ENCODE data around the gene TAGLN2. TPM values are rescaled to one million over a fixed set of nuclear protein-coding genes. Genes with fewer than 3 reads are reported as not detected.
A peak's percentile ranks its signal among the peaks of the same experiment; 100 is the strongest.

TAGLN2 gene
- polyA plus RNA-seq, 2 of the 4 experiments (the other 2 are of a cell fraction): 536 to 811 TPM

DNA sequence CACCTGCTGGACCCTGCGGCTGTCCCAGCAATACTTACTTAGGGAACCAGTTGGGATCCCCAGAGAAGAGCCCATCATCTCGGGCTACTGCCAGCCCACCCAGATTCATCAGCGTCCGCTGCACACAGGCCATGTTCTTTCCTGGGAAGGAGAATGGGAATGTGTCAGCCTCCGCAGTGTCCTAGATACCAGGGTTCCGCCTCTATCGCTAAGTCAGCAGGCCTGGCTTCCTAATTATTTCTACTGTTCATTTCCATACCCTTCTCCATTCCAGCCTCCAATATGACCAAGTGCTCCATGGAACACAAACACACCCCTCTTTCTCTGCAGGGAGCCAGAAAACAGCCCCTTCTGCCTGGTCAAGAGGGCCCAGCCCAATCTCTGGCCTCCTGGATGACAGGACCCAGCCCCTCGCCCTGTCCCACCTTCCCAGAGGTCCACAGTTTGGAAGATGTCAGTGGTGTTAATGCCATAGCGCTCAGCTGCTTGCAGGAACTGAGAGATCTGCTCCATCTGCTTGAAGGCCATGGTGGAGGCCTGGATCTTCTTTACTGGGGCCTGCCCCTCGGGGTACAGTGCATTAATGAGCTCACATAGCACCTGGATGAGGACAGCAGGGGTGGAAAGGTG is 6.0 kb downstream of the TAGLN2 start:
- ChIA-PET CTCF (interaction anchor here (0.9 to 22.4 kb wide), 3 partner anchors 27 to 89 kb away, joined by 3 to 665 read pairs (median 7); no protein-coding TSS in a partner anchor), POLR2A (no interaction called here)
- no peak for DNase-seq (ENCODE audit: low read depth in 1 of 2, low spot score in 1 of 2)
- no peak overlapping the region for H3K4me3 ChIP-seq
- no peak for ATAC-seq
- no peak for FAIRE-seq
- TF ChIP-seq PHF8 (IDR thresholded peaks at IDR 0.05; ENCODE audit: borderline replicate concordance, low read depth) (no peak), POLR2AphosphoS2 (conservative IDR thresholded peaks at IDR 0.05; ENCODE audit: low read length) (no peak), POLR2A (IDR thresholded peaks at IDR 0.05; ENCODE audit: low read length) (no peak), JUNB (IDR thresholded peaks at IDR 0.05) (no peak), ZC3H11A (IDR thresholded peaks at IDR 0.05) (no peak), FOSL2 (IDR thresholded peaks at IDR 0.05) (no peak), FOSL2 (CRISPR knock-in tag; IDR thresholded peaks at IDR 0.05) (no peak), RCOR1 (IDR thresholded peaks at IDR 0.05; ENCODE audit: low read depth, low read length) (no peak), ZFP36 (IDR thresholded peaks at IDR 0.05; ENCODE audit: borderline replicate concordance, partially characterized antibody) (no peak), HOXB13 (CRISPR knock-in tag; IDR thresholded peaks at IDR 0.05; ENCODE audit: low read depth) (no peak), CBX2 (IDR thresholded peaks at IDR 0.05; ENCODE audit: borderline replicate concordance, low read depth) (no peak), FOXS1 (CRISPR knock-in tag; IDR thresholded peaks at IDR 0.05) (no peak), SMC3 (IDR thresholded peaks at IDR 0.05) (no peak), ESRRA (IDR thresholded peaks at IDR 0.05; ENCODE audit: borderline replicate concordance, low read length) (no peak), RARB (CRISPR knock-in tag; IDR thresholded peaks at IDR 0.05) (no peak), MYC (IDR thresholded peaks at IDR 0.05; ENCODE audit: borderline replicate concordance, low read length) (no peak), JUN (IDR thresholded peaks at IDR 0.05) (no peak)
- TF ChIP-seq, protein P1, sequence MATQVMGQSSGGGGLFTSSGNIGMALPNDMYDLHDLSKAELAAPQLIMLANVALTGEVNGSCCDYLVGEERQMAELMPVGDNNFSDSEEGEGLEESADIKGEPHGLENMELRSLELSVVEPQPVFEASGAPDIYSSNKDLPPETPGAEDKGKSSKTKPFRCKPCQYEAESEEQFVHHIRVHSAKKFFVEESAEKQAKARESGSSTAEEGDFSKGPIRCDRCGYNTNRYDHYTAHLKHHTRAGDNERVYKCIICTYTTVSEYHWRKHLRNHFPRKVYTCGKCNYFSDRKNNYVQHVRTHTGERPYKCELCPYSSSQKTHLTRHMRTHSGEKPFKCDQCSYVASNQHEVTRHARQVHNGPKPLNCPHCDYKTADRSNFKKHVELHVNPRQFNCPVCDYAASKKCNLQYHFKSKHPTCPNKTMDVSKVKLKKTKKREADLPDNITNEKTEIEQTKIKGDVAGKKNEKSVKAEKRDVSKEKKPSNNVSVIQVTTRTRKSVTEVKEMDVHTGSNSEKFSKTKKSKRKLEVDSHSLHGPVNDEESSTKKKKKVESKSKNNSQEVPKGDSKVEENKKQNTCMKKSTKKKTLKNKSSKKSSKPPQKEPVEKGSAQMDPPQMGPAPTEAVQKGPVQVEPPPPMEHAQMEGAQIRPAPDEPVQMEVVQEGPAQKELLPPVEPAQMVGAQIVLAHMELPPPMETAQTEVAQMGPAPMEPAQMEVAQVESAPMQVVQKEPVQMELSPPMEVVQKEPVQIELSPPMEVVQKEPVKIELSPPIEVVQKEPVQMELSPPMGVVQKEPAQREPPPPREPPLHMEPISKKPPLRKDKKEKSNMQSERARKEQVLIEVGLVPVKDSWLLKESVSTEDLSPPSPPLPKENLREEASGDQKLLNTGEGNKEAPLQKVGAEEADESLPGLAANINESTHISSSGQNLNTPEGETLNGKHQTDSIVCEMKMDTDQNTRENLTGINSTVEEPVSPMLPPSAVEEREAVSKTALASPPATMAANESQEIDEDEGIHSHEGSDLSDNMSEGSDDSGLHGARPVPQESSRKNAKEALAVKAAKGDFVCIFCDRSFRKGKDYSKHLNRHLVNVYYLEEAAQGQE (IDR thresholded peaks at IDR 0.05): no peak
- 91% methylated on average over 10 of the region's 10 CpGs for WGBS (ENCODE audit: missing lambda C conversion rate)
- peaks cover 87% of the 10 kb centered on the region for H3K4me1 ChIP-seq
- H3K4me2 ChIP-seq: no peak overlapping the region
- no peaks in the 10 kb centered on the region for H3K9me3 ChIP-seq
- H3K27ac ChIP-seq: 0 out of 6 replicates have a peak overlapping the region, but pooled peaks of 1 of the 2 experiments have one; percentile 87

DNA sequence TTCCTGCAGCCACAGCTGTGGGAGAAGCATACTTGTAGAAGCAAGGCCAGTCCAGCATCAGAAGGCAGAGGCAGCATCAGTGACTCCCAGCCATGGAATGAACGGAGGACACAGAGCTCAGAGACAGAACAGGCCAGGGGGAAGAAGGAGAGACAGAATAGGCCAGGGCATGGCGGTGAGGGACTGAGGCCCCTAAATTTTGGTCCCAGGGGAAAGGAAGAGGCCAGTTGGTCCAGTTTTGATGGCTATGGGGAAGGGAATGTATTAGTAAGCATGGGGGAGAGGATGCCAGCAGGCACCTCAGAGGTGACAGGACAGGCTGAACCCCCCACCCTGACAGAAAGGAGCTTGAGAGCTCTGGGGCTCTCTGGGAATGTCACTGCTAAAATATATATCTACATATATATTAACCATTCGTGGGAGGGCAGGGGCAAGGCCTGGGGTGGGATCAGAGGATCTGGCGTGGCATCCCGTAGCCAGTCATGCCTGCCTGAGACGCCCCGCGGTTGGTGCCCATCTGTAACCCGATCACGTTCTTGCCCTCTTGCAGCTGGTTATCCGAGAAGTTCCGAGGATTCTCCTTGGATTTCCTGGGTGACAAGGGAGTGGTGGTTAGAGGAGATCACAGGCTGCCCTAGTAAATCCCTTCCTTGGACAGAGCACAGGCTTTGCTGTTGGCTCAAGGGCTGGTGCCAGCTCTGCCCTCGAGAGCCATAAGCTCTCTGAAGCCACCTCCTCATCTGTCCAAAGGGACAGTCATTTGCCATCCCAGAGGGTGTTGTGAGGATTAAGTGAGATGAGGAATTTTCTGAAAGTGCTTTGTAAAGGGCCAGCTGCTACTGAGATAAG is 6.7 kb downstream of the TAGLN2 start:
- Histone ChIP-seq H3K27ac (peak overlapping the region in 1 of 2 experiments; percentile 87; a peak in 3 of 6 replicates), H3K9me3 (no peaks in the 10 kb centered on the region), H3K4me3 (no peak overlapping the region), H3K4me1 (peaks cover 95% of the 10 kb centered on the region), H3K4me2 (peak overlapping the region; percentile 66)
- no peak for ATAC-seq
- FAIRE-seq: no peak
- no peak for TF ChIP-seq POLR2A (IDR thresholded peaks at IDR 0.05; ENCODE audit: low read length)
- no peak for TF ChIP-seq HOXB13 (CRISPR knock-in tag; IDR thresholded peaks at IDR 0.05; ENCODE audit: low read depth)
- TF ChIP-seq SREBF2 (IDR thresholded peaks at IDR 0.05): no peak
- TF ChIP-seq CEBPB (IDR thresholded peaks at IDR 0.05): no peak
- TF ChIP-seq RARB (CRISPR knock-in tag; IDR thresholded peaks at IDR 0.05): no peak
- no peak for TF ChIP-seq HOXB5 (CRISPR knock-in tag; IDR thresholded peaks at IDR 0.05)
- TF ChIP-seq, protein P2, sequence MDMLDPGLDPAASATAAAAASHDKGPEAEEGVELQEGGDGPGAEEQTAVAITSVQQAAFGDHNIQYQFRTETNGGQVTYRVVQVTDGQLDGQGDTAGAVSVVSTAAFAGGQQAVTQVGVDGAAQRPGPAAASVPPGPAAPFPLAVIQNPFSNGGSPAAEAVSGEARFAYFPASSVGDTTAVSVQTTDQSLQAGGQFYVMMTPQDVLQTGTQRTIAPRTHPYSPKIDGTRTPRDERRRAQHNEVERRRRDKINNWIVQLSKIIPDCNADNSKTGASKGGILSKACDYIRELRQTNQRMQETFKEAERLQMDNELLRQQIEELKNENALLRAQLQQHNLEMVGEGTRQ (IDR thresholded peaks at IDR 0.05): no peak
- no peak for TF ChIP-seq MAFK (IDR thresholded peaks at IDR 0.05; ENCODE audit: partially characterized antibody)
- 87% methylated on average over 13 of the region's 13 CpGs for WGBS (ENCODE audit: missing lambda C conversion rate)
- ChIA-PET CTCF (interaction anchor here (0.9 to 1.7 kb wide), 3 partner anchors 26 to 89 kb away, joined by 3 to 7 read pairs (median 3); no protein-coding TSS in a partner anchor), POLR2A (no interaction called here)
- no peak for DNase-seq (ENCODE audit: low read depth in 1 of 2, low spot score in 1 of 2)

All from A549 (cell line).